ENCODE measurements around the gene DEFB132. TPM values are rescaled to one million over a fixed set of nuclear protein-coding genes. Genes with fewer than 3 reads are reported as not detected.

The DEFB132 gene, protein sequence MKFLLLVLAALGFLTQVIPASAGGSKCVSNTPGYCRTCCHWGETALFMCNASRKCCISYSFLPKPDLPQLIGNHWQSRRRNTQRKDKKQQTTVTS
- total RNA-seq = not detected

- DNase-seq (ENCODE audit: low spot score in 2 of 2) = no peak
- no peak for TF ChIP-seq POLR2A (IDR thresholded peaks at IDR 0.05)
- TF ChIP-seq CTCF (IDR thresholded peaks at IDR 0.05) = no peak
- H3K4me3 ChIP-seq (ENCODE audit: low read depth, poor library complexity, severe bottlenecking) = no peak within 1 kb of the TSS
- WGBS, 2 donors = 54 to 62% methylated on average over 7 of the region's 7 CpGs
- intact Hi-C loops (cut with DNase I; ENCODE audit: low total_unique reads) = no loop called here
Measured at GRCh38 chr20:257419-257818, at the start of gene DEFB132. TSS of gene DEFB132 (plus strand) at chr20:257724. CDS start at chr20:257779, 55 bp downstream.

GRCh38 chr20:208942-209566 is 48.5 kb upstream of the DEFB132 start:
- H3K4me3 ChIP-seq (ENCODE audit: low read depth, poor library complexity, severe bottlenecking) = no peak overlapping the region
- DNase-seq (ENCODE audit: low spot score in 2 of 2) = no peak
- TF ChIP-seq CTCF (IDR thresholded peaks at IDR 0.05) (no peak), POLR2A (IDR thresholded peaks at IDR 0.05) (no peak)
- WGBS, 2 donors = 15% methylated on average over 5 of the region's 5 CpGs
- intact Hi-C loops (cut with DNase I; ENCODE audit: low total_unique reads) = no loop called here

DNA sequence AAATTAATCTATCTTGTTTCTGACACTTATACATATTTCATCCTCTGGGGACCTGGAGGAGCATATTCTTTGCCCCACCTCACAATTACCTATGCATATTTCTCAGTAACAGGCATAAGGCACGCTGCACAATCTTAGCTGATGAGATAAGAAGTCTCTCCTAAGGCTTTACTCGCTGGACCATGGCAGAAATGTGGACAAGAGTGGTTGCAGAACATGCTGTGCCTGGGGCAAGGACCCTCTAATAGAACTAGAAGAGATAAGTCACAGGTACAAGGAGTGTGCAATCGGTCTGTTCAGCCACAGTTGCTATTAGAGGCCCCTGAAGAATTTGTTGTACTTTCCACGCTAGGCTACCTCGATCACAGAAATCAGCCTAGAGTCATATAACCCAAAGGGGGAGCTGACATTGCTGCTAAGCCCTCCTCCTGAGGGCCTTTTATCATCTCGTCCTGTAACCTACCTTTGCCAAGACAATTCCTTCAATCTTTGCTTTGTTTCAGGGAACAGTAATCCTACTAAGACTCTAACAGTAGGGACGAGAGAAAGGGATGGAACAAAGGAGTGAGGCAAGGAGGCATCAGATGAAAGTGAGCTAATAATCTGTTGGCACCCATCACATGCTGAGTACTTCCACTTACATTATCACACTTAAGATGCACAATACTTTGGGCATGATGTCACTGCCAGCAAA is 46.6 kb upstream of the DEFB132 start:
- intact Hi-C loops (cut with DNase I; ENCODE audit: low total_unique reads) = no loop called here
- H3K4me3 ChIP-seq (ENCODE audit: low read depth, poor library complexity, severe bottlenecking) = no peak overlapping the region
- DNase-seq (ENCODE audit: low spot score in 2 of 2) = no peak
- WGBS, 2 donors = 38 to 48% methylated on average over 7 of the region's 7 CpGs
- TF ChIP-seq POLR2A (IDR thresholded peaks at IDR 0.05) (no peak), CTCF (IDR thresholded peaks at IDR 0.05) (no peak)

DNA sequence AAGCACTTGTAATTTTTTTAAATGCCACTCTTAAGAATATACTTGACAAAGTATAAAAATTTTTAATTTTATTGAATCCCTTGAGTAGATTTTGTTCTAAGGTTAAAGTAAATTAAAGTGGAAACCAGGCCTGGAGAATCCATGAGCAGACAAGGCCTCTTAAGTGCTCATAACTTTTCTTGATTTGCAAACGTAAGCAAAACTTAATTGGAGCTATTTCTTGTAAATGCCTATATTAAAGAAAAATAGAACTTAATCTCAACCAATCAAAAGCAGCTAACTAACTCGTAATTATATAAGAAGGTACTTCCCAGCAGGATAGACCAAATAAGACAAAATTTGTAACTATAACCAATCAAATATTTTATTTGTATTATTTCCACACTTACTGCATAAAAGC is 43.1 kb upstream of the DEFB132 start:
- no peak for DNase-seq (ENCODE audit: low spot score in 2 of 2)
- intact Hi-C loops (cut with DNase I; ENCODE audit: low total_unique reads) = no loop called here
- WGBS, 2 donors = 76 to 85% methylated on average over 2 of the region's 2 CpGs
- no peak overlapping the region for H3K4me3 ChIP-seq (ENCODE audit: low read depth, poor library complexity, severe bottlenecking)
- TF ChIP-seq CTCF (IDR thresholded peaks at IDR 0.05) (no peak), POLR2A (IDR thresholded peaks at IDR 0.05) (no peak)

- 67 to 68% methylated on average over 1 of the region's 1 CpG for WGBS, 2 donors
- H3K4me3 ChIP-seq (ENCODE audit: low read depth, poor library complexity, severe bottlenecking) = no peak overlapping the region
- intact Hi-C loops (cut with DNase I; ENCODE audit: low total_unique reads) = no loop called here
- no peak for DNase-seq (ENCODE audit: low spot score in 2 of 2)
- TF ChIP-seq CTCF (IDR thresholded peaks at IDR 0.05) (no peak), POLR2A (IDR thresholded peaks at IDR 0.05) (no peak)
Measured at GRCh38 chr20:215796-216195, 41.7 kb upstream of the DEFB132 start.
